ENCODE results near the gene PPA2.

The PPA2 gene

DNA sequence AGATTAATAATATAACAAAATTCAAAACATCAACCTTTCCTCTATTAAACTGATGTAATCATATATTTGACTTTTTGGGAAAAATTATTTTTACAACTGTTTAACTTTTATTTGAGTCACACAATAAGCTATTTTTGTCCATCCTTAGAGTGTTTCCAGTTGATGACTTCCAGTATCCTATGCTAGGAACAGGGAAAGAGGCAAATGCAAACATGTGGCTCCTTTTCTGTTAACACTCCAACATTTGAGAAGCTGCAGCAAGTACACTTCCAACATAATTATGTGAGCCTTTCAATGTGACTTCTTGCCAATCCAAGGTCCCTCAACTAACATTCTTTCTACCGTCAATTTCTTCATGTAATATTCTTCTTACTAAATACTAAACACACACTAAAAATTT lies 117.7 kb downstream of the PPA2 start:
- Histone ChIP-seq H4K20me1 (ENCODE audit: control insufficient read depth, insufficient read depth, low read depth, low read length) (no peaks in the 10 kb centered on the region), H3K36me3 (ENCODE audit: control insufficient read depth, low read length) (no peaks in the 10 kb centered on the region), H3K9me2 (replicated peaks; ENCODE audit: control insufficient read depth, low read length) (no peaks in the 10 kb centered on the region), H3F3A (ENCODE audit: control insufficient read depth, insufficient read depth) (no peaks in the 10 kb centered on the region), H3K27ac (ENCODE audit: low read depth, low read length) (no peak overlapping the region), H3K9me3 (ENCODE audit: control insufficient read depth, insufficient read depth, low read length) (no peaks in the 10 kb centered on the region), H3K27me3 (ENCODE audit: control insufficient read depth, low read length) (0 out of 2 replicates have a peak, but pooled peaks cover 3% of the 10 kb centered on the region), H3K4me3 (ENCODE audit: low read length) (no peak overlapping the region), H3K4me1 (ENCODE audit: control insufficient read depth, low read length) (no peaks in the 10 kb centered on the region), H3K4me2 (ENCODE audit: low read length) (no peak overlapping the region), H3K79me2 (ENCODE audit: control insufficient read depth, low read length) (no peaks in the 10 kb centered on the region)
- TF ChIP-seq, protein P1, sequence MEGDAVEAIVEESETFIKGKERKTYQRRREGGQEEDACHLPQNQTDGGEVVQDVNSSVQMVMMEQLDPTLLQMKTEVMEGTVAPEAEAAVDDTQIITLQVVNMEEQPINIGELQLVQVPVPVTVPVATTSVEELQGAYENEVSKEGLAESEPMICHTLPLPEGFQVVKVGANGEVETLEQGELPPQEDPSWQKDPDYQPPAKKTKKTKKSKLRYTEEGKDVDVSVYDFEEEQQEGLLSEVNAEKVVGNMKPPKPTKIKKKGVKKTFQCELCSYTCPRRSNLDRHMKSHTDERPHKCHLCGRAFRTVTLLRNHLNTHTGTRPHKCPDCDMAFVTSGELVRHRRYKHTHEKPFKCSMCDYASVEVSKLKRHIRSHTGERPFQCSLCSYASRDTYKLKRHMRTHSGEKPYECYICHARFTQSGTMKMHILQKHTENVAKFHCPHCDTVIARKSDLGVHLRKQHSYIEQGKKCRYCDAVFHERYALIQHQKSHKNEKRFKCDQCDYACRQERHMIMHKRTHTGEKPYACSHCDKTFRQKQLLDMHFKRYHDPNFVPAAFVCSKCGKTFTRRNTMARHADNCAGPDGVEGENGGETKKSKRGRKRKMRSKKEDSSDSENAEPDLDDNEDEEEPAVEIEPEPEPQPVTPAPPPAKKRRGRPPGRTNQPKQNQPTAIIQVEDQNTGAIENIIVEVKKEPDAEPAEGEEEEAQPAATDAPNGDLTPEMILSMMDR (IDR thresholded peaks at IDR 0.05; ENCODE audit: low read depth, low read length, poor library complexity, severe bottlenecking) = no peak
- no peak for TF ChIP-seq EZH2phosphoT487 (IDR thresholded peaks at IDR 0.05; ENCODE audit: borderline replicate concordance, low read length)

DNA sequence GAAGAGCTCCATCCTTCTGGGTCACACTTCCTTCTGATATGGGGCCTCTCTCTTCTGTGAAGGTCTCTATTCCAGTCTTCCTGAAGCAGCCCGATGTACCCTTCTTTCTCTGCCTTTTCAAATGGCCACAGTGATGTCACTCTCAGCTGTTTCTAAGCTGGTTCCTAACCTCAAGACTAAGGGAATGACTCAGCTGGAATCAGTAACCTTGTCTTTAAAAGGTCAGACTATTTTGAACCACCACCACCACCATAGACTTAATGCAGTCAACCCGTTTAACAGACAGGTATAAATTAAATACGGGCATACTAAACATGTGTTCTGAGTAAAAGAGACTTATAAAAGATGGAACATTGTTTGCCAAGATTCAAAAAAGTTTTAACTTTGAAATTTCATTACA lies 121.0 kb downstream of the PPA2 start:
- H3K4me2 ChIP-seq (ENCODE audit: low read length) = no peak overlapping the region

DNA sequence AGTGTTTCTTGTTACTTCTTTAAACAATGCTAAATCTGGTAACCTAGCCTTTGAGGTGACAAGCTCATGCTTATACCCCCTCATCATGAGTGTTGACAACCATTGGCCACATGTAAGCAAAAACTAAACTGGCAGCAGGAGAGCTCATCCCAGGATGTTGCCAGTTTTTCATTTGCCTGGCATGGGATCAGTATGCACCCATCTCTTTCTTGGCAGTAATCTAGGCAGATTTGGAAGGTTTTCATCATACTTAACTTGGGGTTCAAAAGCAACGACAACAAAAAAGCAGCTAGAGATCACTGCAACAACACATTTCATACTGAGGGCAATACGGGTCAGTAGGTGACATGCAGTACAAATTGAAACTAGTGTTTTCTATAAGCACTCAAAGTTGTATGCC lies 122.0 kb downstream of the PPA2 start:
- Histone ChIP-seq H4K20me1 (ENCODE audit: control insufficient read depth, insufficient read depth, low read depth, low read length) (no peaks in the 10 kb centered on the region), H3K36me3 (ENCODE audit: control insufficient read depth, low read length) (no peaks in the 10 kb centered on the region)

More for the DNA sequence above, 121.0 kb downstream of the PPA2 start:
- Histone ChIP-seq H3K4me3 (ENCODE audit: low read length) (no peak overlapping the region), H3K9me2 (replicated peaks; ENCODE audit: control insufficient read depth, low read length) (no peaks in the 10 kb centered on the region), H3F3A (ENCODE audit: control insufficient read depth, insufficient read depth) (no peaks in the 10 kb centered on the region), H3K79me2 (ENCODE audit: control insufficient read depth, low read length) (no peaks in the 10 kb centered on the region), H3K27ac (ENCODE audit: low read depth, low read length) (no peak overlapping the region), H3K27me3 (ENCODE audit: control insufficient read depth, low read length) (0 out of 2 replicates have a peak, but pooled peaks cover 3% of the 10 kb centered on the region), H4K20me1 (ENCODE audit: control insufficient read depth, insufficient read depth, low read depth, low read length) (no peaks in the 10 kb centered on the region), H3K36me3 (ENCODE audit: control insufficient read depth, low read length) (no peaks in the 10 kb centered on the region), H3K4me1 (ENCODE audit: control insufficient read depth, low read length) (no peaks in the 10 kb centered on the region), H3K9me3 (ENCODE audit: control insufficient read depth, insufficient read depth, low read length) (no peaks in the 10 kb centered on the region)
- TF ChIP-seq, protein P1 (IDR thresholded peaks at IDR 0.05; ENCODE audit: low read depth, low read length, poor library complexity, severe bottlenecking) = no peak
- no peak for TF ChIP-seq EZH2phosphoT487 (IDR thresholded peaks at IDR 0.05; ENCODE audit: borderline replicate concordance, low read length)

More for the DNA sequence above, 122.0 kb downstream of the PPA2 start:
- H3K9me2 ChIP-seq (replicated peaks; ENCODE audit: control insufficient read depth, low read length) = no peaks in the 10 kb centered on the region
- 0 out of 2 replicates have a peak, but pooled peaks cover 3% of the 10 kb centered on the region for H3K27me3 ChIP-seq (ENCODE audit: control insufficient read depth, low read length)
- no peak overlapping the region for H3K4me3 ChIP-seq (ENCODE audit: low read length)
- no peaks in the 10 kb centered on the region for H3K9me3 ChIP-seq (ENCODE audit: control insufficient read depth, insufficient read depth, low read length)
- no peak for TF ChIP-seq EZH2phosphoT487 (IDR thresholded peaks at IDR 0.05; ENCODE audit: borderline replicate concordance, low read length)
- TF ChIP-seq, protein P1 (IDR thresholded peaks at IDR 0.05; ENCODE audit: low read depth, low read length, poor library complexity, severe bottlenecking) = no peak
- H3K27ac ChIP-seq (ENCODE audit: low read depth, low read length) = no peak overlapping the region
- H3F3A ChIP-seq (ENCODE audit: control insufficient read depth, insufficient read depth) = no peaks in the 10 kb centered on the region
- H3K79me2 ChIP-seq (ENCODE audit: control insufficient read depth, low read length) = no peaks in the 10 kb centered on the region
- H3K4me2 ChIP-seq (ENCODE audit: low read length) = no peak overlapping the region
- H3K4me1 ChIP-seq (ENCODE audit: control insufficient read depth, low read length) = no peaks in the 10 kb centered on the region

Measured in DOHH2 (cell line).